ENCODE measurements around the gene ELP2. TPM values are rescaled to one million over a fixed set of nuclear protein-coding genes. Genes with fewer than 3 reads are reported as not detected.

The ELP2 gene
- polyA plus RNA-seq, 1 donor (not counting 4 experiments of a cell fraction or from before 2014, with no cell fraction given), result 74.6 TPM

GRCh38 chr18:36185901-36186460 is 56.3 kb downstream of the ELP2 start:
- TF ChIP-seq CTCF (optimal IDR thresholded peaks at IDR 0.05 in 1 of 3, IDR thresholded peaks at IDR 0.05 in 1 of 3, conservative IDR thresholded peaks at IDR 0.05 in 1 of 3; ENCODE audit: extremely low read depth in 1 of 3, insufficient read depth in 2 of 3, low read length in 3 of 3), result no peak
- TF ChIP-seq EZH2 (IDR thresholded peaks at IDR 0.05; ENCODE audit: low read length), result no peak
- H3K9ac ChIP-seq (ENCODE audit: control insufficient read depth, extremely low read depth, insufficient read depth, low read length), result no peak overlapping the region
- no peaks in the 10 kb centered on the region for H3K79me2 ChIP-seq (ENCODE audit: control insufficient read depth, insufficient read depth, low read length)
- no peaks in the 10 kb centered on the region for H3K9me3 ChIP-seq (ENCODE audit: control insufficient read depth, low read depth, low read length)
- H4K20me1 ChIP-seq (ENCODE audit: control insufficient read depth, extremely low read depth, insufficient read depth, low read length), result no peaks in the 10 kb centered on the region
- no peak for FAIRE-seq
- H3K27me3 ChIP-seq (ENCODE audit: control insufficient read depth, extremely low read depth, insufficient read depth, low read length), result no peaks in the 10 kb centered on the region
- no peak overlapping the region for H3K4me2 ChIP-seq (ENCODE audit: control insufficient read depth, extremely low read depth, insufficient read depth, low read depth, low read length)
- no peaks in the 10 kb centered on the region for H3K9me1 ChIP-seq (ENCODE audit: control insufficient read depth, extremely low read depth, insufficient read depth, low read length)
- H3K27ac ChIP-seq (ENCODE audit: control insufficient read depth, insufficient read depth, low read length), result no peak overlapping the region
- H3K36me3 ChIP-seq (ENCODE audit: control insufficient read depth in 2 of 2, extremely low read depth in 1 of 2, insufficient read depth in 2 of 2, low read length in 2 of 2), result no peaks in the 10 kb centered on the region
- DNase-seq (ENCODE audit: low read depth, low spot score), result no peak
- H3K4me1 ChIP-seq (ENCODE audit: control insufficient read depth, extremely low read depth, insufficient read depth, low read length), result peaks cover 6% of the 10 kb centered on the region
- no peak overlapping the region for H3K4me3 ChIP-seq (ENCODE audit: control insufficient read depth in 2 of 3, extremely low read depth in 1 of 3, insufficient read depth in 2 of 3, low read depth in 1 of 3, low read length in 3 of 3)
- no peak overlapping the region for H2AFZ ChIP-seq (ENCODE audit: control insufficient read depth, low read length)
- dilution Hi-C loops (cut with MboI; ENCODE audit: extremely low pct_ligation_motif_present, low sequenced_read_pairs), result no loop called here

DNA sequence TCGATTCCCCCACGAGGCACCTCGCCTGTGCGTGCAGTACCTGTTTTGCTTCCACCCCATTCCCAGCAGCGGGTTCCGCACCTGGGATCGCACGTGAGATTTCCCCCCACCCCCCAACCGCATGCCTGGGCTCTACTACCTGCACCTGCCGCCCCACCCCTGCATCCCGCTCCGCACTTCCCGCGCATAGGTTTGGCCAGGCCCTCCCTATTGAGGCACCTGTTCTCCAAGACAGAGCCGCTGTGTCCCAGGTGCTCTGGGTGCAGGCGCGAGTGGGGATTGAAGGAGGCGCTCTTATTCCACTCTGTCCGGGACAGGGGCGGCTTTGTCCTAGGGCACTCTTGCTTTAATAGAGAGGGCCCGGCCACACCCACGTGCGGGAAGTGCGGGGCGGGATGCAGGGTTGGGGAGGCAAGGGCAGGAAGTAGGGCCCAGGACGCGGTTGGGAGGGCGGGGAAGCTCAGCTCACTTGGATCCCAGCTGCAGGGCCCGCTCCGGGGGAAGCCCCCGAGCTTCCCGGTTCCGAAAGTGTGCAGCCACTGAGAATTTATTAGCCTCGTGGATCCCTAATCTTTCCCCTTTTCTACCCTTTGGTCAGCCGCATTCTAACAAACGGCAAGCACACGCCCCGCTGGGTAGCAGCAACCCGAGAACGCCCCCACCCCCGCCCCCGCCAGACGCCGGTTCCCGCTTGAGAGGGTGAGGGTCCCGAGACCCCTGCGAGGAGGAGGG is 56.9 kb downstream of the ELP2 start:
- DNase-seq (ENCODE audit: low read depth, low spot score), result no peak
- H3K79me2 ChIP-seq (ENCODE audit: control insufficient read depth, insufficient read depth, low read length), result no peaks in the 10 kb centered on the region

More for the DNA sequence above, 56.9 kb downstream of the ELP2 start:
- dilution Hi-C loops (cut with MboI; ENCODE audit: extremely low pct_ligation_motif_present, low sequenced_read_pairs), result no loop called here
- Histone ChIP-seq H3K27ac (ENCODE audit: control insufficient read depth, insufficient read depth, low read length) (no peak overlapping the region), H2AFZ (ENCODE audit: control insufficient read depth, low read length) (peak overlapping the region; percentile 94), H3K4me3 (ENCODE audit: control insufficient read depth in 2 of 3, extremely low read depth in 1 of 3, insufficient read depth in 2 of 3, low read depth in 1 of 3, low read length in 3 of 3) (peak overlapping the region; percentile 56 to 76 (median 76)), H3K36me3 (ENCODE audit: control insufficient read depth in 2 of 2, extremely low read depth in 1 of 2, insufficient read depth in 2 of 2, low read length in 2 of 2) (no peaks in the 10 kb centered on the region), H3K4me1 (ENCODE audit: control insufficient read depth, extremely low read depth, insufficient read depth, low read length) (peaks cover 6% of the 10 kb centered on the region), H3K9me1 (ENCODE audit: control insufficient read depth, extremely low read depth, insufficient read depth, low read length) (no peaks in the 10 kb centered on the region), H3K9me3 (ENCODE audit: control insufficient read depth, low read depth, low read length) (no peaks in the 10 kb centered on the region), H3K27me3 (ENCODE audit: control insufficient read depth, extremely low read depth, insufficient read depth, low read length) (no peaks in the 10 kb centered on the region), H3K4me2 (ENCODE audit: control insufficient read depth, extremely low read depth, insufficient read depth, low read depth, low read length) (peak overlapping the region; percentile 78), H4K20me1 (ENCODE audit: control insufficient read depth, extremely low read depth, insufficient read depth, low read length) (no peaks in the 10 kb centered on the region), H3K9ac (ENCODE audit: control insufficient read depth, extremely low read depth, insufficient read depth, low read length) (peak overlapping the region; percentile 63)
- TF ChIP-seq EZH2 (IDR thresholded peaks at IDR 0.05; ENCODE audit: low read length), result no peak
- peak in 1 of 3 experiments; percentile 14 for TF ChIP-seq CTCF (optimal IDR thresholded peaks at IDR 0.05 in 1 of 3, IDR thresholded peaks at IDR 0.05 in 1 of 3, conservative IDR thresholded peaks at IDR 0.05 in 1 of 3; ENCODE audit: extremely low read depth in 1 of 3, insufficient read depth in 2 of 3, low read length in 3 of 3)
- FAIRE-seq, result no peak
